ENCODE results near the gene FAM8A1. TPM values are rescaled to one million over a fixed set of nuclear protein-coding genes. Genes with fewer than 3 reads are reported as not detected.

The FAM8A1 gene
- total and polyA plus RNA-seq, 5 donors, result 12.8 to 21.5 (median 21.2) TPM

DNA sequence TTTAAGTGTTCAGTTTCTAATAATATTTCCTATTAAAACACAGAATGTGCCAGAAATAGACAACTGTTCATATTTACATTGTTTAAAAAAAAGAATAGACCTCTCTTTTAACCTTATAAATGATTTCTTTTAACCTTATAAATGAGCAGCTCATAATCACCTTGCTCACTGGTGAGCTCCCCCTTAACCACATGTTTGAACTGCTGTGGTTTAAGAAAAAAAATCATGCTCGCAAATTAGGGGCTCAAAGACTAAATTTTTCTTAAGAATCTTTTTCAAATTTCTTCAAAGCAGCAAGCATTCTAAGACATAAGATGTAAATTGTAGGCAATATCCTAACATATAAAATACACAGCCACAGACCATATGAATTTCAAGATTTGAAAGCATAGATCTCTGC lies 32.8 kb downstream of the FAM8A1 start:
- Histone ChIP-seq H3K4me3 (ENCODE audit: low read length) (no peak overlapping the region), H3K27ac (ENCODE audit: low read length) (no peak overlapping the region), H3K27me3 (ENCODE audit: control insufficient read depth, insufficient read depth) (no peaks in the 10 kb centered on the region), H3K9me3 (ENCODE audit: control insufficient read depth, low read length) (no peaks in the 10 kb centered on the region), H3K4me1 (ENCODE audit: control insufficient read depth, insufficient read depth, low read length) (no peaks in the 10 kb centered on the region)
- intact Hi-C loops (cut with DNase I), result no loop called here
- WGBS, result 88% methylated on average over 1 of the region's 1 CpG
- DNase-seq (no peak), ATAC-seq (no peak)

DNA sequence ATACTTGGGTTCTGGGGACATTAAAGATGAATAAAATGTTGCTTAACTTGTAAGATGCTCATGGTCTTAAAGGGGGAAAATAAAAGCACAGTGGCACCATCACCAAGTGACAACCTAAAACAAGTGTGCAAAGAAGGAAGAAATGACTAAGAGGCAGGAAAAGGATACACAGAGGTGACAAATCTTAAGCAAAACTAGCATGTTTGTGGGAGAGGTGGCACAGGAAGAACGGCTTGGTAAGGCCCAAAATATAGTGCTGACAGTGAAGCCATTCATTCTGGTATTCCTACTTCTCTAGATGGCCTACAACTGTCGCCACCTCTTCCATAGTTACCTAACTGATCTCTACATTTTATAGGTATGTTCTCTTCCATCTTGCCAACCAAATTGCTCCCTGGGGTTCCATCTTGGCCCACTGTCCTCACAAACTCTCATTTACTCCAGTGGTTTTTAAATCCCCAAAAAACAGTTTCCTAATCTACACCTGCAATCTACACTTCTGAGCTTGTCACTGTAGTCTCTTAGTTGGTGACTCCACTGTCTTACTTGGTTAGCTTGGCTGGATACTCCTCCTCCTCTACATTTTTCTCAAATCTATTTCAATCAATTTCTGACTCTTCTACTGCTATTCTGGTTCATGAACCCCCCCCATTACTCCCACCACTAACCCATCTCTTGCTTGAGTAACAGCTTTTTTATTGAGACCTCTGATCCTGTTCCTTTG lies 33.5 kb downstream of the FAM8A1 start:
- intact Hi-C loops (cut with DNase I), result no loop called here
- no peak for ATAC-seq
- Histone ChIP-seq H3K27me3 (ENCODE audit: control insufficient read depth, insufficient read depth) (no peaks in the 10 kb centered on the region), H3K27ac (ENCODE audit: low read length) (no peak overlapping the region), H3K4me1 (ENCODE audit: control insufficient read depth, insufficient read depth, low read length) (no peaks in the 10 kb centered on the region), H3K9me3 (ENCODE audit: control insufficient read depth, low read length) (no peaks in the 10 kb centered on the region), H3K4me3 (ENCODE audit: low read length) (no peak overlapping the region)
- DNase-seq, result no peak
- 73% methylated on average over 2 of the region's 2 CpGs for WGBS

DNA sequence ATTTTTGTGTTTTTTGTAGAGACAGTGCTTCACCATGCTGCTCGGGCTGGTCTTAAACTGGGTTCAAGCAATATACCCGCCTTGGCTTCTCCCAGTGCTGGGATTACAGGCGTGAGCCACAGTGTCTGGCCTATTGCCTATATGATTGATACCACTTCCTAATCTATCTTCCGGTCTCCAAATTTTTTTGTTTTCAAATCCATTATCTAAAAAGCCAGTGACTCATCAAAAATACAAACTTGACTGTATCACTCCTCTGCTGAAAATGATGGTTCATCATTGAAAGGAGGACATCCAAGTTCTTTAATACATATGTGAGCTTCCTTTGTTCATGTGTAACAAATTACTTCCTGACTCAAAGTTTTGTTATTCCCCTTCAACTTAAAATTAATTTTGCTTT lies 35.5 kb downstream of the FAM8A1 start:
- ATAC-seq (no peak), DNase-seq (no peak)
- 96% methylated on average over 4 of the region's 4 CpGs for WGBS
- Histone ChIP-seq H3K27me3 (ENCODE audit: control insufficient read depth, insufficient read depth) (no peaks in the 10 kb centered on the region), H3K27ac (ENCODE audit: low read length) (no peak overlapping the region), H3K4me3 (ENCODE audit: low read length) (no peak overlapping the region), H3K4me1 (ENCODE audit: control insufficient read depth, insufficient read depth, low read length) (no peaks in the 10 kb centered on the region), H3K9me3 (ENCODE audit: control insufficient read depth, low read length) (no peaks in the 10 kb centered on the region)
- intact Hi-C loops (cut with DNase I), result no loop called here

DNA sequence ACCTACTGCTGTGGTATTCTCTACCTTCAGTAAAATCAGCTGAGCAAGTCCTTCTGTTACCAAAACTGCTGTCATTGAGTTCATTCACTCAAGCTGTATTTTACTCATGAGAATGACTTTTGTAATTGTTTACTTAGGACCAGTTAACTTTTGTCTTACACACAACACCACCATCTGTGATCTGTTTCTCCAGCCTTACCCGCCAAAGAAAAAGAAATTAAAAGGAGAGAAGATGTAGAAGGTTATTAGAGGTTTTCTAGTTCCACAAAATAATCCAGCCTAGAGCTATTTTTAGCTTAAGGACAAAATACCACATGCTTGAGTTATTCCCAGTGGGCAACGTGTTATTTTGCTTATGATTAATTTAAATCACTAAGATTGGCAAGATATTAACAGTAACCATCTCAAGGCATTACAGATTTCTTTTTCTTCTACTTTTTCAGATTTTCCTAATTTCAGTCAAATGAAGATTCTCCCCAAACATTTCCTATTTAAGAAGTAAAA lies 38.2 kb downstream of the FAM8A1 start:
- Histone ChIP-seq H3K4me1 (ENCODE audit: control insufficient read depth, insufficient read depth, low read length) (no peaks in the 10 kb centered on the region), H3K27ac (ENCODE audit: low read length) (no peak overlapping the region), H3K9me3 (ENCODE audit: control insufficient read depth, low read length) (no peaks in the 10 kb centered on the region), H3K4me3 (ENCODE audit: low read length) (no peak overlapping the region), H3K27me3 (ENCODE audit: control insufficient read depth, insufficient read depth) (no peaks in the 10 kb centered on the region)
- 45% methylated on average over 2 of the region's 2 CpGs for WGBS
- DNase-seq (no peak), ATAC-seq (no peak)
- intact Hi-C loops (cut with DNase I), result no loop called here

DNA sequence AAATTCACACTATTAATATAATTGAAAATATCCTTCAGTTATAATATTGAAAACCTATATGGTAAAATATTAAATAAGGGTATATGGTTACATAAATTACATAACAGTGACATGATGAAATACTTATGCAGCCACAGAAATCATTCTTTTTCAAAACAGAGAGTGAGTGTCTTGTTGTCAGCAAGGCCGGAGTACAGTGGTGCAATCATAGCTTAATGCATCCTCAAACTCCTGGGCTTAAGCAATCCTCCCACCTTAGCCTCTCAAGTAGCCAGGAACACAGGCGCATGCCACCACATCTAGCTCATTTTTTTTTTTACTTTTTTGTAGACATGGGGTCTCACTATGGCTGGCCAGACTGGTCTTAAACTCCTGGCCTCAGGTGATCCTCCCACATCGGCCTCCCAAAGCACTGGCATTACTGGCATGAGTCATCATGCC lies 40.4 kb downstream of the FAM8A1 start:
- Histone ChIP-seq H3K9me3 (ENCODE audit: control insufficient read depth, low read length) (no peaks in the 10 kb centered on the region), H3K4me3 (ENCODE audit: low read length) (no peak overlapping the region), H3K4me1 (ENCODE audit: control insufficient read depth, insufficient read depth, low read length) (no peaks in the 10 kb centered on the region), H3K27ac (ENCODE audit: low read length) (no peak overlapping the region), H3K27me3 (ENCODE audit: control insufficient read depth, insufficient read depth) (no peaks in the 10 kb centered on the region)
- no peak for ATAC-seq
- intact Hi-C loops (cut with DNase I), result no loop called here
- 93% methylated on average over 3 of the region's 3 CpGs for WGBS
- no peak for DNase-seq

DNA sequence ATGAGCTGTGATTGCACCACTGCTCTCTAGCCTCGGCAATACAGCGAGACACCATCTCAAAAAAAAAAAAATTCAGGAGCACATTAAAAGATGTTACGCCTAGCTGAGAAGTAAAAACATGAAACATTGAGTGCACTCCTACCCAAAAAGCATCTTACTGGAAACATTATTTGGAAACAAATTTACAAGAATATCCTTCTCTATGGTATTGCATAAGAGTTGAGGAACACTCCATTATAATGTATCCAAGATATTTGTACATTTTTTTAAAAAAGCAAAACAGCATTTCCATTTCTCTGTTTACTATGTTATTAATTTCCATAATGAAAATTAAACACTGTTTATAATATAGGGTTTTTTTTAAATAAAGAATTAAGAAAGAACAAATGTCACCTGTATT lies 48.6 kb downstream of the FAM8A1 start:
- Histone ChIP-seq H3K9me3 (ENCODE audit: control insufficient read depth, low read length) (no peaks in the 10 kb centered on the region), H3K4me3 (ENCODE audit: low read length) (no peak overlapping the region), H3K27ac (ENCODE audit: low read length) (no peak overlapping the region), H3K4me1 (ENCODE audit: control insufficient read depth, insufficient read depth, low read length) (peaks cover 1% of the 10 kb centered on the region), H3K27me3 (ENCODE audit: control insufficient read depth, insufficient read depth) (no peaks in the 10 kb centered on the region)
- DNase-seq (no peak), ATAC-seq (no peak)
- intact Hi-C loops (cut with DNase I), result no loop called here
- WGBS, result 97% methylated on average over 3 of the region's 3 CpGs

DNA sequence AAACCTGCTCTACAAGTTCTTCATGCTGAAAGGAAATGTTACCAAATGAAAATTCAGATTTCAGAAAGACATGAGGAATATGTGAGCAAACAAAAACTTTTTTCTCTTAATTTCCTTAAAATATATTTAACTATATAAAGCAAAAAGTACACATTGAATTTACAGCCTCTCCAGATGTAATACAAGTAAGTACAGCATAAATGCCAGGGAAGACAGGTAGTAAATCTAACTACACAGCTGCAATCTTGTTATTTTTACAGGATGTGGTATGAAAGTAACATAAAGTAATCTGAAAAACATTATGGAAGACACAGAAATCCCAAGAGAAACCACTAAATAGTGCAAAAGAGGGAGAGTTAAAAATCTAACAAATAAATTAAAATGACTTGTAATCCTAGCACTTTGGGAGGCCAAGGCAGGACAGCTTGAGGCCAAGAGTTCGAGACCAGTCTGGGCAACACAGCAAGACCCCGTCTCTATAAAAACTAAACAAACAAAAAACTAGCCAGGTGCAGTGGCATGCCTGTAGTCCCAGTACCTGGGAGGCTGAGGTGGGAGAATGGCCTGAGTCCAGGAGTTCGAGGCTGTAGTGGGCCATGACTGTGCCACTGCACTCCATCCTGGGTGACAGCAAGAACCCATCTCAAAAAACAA lies 50.7 kb downstream of the FAM8A1 start:
- Histone ChIP-seq H3K9me3 (ENCODE audit: control insufficient read depth, low read length) (no peaks in the 10 kb centered on the region), H3K4me1 (ENCODE audit: control insufficient read depth, insufficient read depth, low read length) (peaks cover 1% of the 10 kb centered on the region), H3K27ac (ENCODE audit: low read length) (no peak overlapping the region), H3K4me3 (ENCODE audit: low read length) (no peak overlapping the region), H3K27me3 (ENCODE audit: control insufficient read depth, insufficient read depth) (no peaks in the 10 kb centered on the region)
- DNase-seq (no peak), ATAC-seq (no peak)
- intact Hi-C loops (cut with DNase I), result no loop called here
- 95% methylated on average over 3 of the region's 3 CpGs for WGBS

DNA sequence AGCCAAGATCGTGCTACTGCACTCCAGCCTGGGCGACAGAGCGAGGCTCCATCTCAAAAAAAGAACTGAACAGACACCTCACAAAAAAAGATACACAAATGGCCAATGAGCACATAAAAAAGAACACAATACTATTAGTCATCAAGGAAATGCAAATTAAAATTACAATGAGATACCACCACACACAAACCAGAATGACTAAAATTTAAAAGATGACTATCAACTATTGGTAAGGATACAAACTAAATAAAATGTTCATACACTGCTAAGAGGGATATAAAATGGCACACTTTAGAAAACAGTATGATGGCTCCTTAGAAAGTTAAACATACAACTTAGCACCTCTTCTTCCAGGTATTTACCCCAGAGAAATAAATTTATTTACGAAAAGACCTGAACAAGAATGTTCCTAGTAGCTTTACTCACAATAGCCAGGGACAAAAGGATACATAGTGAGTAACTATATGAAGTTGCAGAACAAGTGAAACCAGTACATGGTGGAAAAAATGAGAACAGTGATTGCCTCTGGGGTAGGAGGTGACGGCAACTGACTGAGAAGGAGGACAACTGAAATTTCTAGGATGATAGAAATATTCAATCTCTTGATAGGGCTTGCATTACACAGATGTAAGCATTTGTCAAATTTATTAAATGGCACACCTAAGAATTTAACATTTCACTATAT lies 53.2 kb downstream of the FAM8A1 start:
- Histone ChIP-seq H3K4me3 (ENCODE audit: low read length) (no peak overlapping the region), H3K9me3 (ENCODE audit: control insufficient read depth, low read length) (no peaks in the 10 kb centered on the region), H3K4me1 (ENCODE audit: control insufficient read depth, insufficient read depth, low read length) (peaks cover 6% of the 10 kb centered on the region), H3K27ac (ENCODE audit: low read length) (no peak overlapping the region), H3K27me3 (ENCODE audit: control insufficient read depth, insufficient read depth) (no peaks in the 10 kb centered on the region)
- 77% methylated on average over 5 of the region's 5 CpGs for WGBS
- DNase-seq (no peak), ATAC-seq (no peak)
- intact Hi-C loops (cut with DNase I), result no loop called here

DNA sequence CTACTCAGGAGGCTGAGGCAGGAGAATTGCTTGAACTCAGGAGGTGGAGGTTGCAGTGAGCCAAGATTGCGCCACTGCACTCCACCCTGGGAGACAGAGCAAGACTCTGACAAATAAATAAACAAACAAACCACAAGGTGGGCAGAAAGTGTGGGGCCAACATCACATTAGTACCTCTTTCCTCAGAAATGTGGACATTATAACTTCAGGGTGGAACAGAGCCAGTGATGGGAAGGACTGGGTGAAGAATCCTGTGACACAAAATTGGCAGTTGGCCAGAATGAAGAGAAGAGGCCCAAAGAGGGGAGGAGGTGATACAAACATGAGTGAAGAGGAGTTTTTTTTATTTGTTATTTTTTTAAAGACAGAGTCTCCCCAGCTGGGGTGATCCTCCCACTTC lies 56.0 kb downstream of the FAM8A1 start:
- 98% methylated on average over 1 of the region's 1 CpG for WGBS
- Histone ChIP-seq H3K4me1 (ENCODE audit: control insufficient read depth, insufficient read depth, low read length) (peaks cover 4% of the 10 kb centered on the region), H3K4me3 (ENCODE audit: low read length) (no peak overlapping the region), H3K27ac (ENCODE audit: low read length) (no peak overlapping the region), H3K9me3 (ENCODE audit: control insufficient read depth, low read length) (no peaks in the 10 kb centered on the region), H3K27me3 (ENCODE audit: control insufficient read depth, insufficient read depth) (no peaks in the 10 kb centered on the region)
- DNase-seq, result no peak
- ATAC-seq, result no peak
- intact Hi-C loops (cut with DNase I), result no loop called here

DNA sequence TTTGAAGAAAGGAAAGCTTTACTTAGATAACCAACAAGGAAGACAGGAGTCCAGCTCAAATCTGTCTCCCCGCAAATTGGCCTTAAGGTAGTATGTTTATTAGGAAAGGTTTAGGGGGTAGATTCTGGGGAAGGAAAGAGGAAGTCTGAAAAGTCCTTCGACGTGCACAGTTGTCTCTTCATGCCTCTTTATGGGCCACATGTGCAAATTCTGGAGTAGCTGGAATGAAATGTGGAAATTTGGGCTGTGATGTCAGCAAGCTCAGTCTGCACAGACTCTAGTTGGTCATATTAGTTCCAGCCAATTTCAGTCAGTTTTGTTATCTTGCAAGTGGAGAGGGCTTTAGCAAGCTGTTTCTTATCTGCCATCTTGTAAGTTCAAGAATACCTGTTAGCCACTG lies 56.5 kb downstream of the FAM8A1 start:
- no peaks in the 10 kb centered on the region for H3K9me3 ChIP-seq (ENCODE audit: control insufficient read depth, low read length)
- ATAC-seq, result no peak
- H3K4me1 ChIP-seq (ENCODE audit: control insufficient read depth, insufficient read depth, low read length), result peaks cover 4% of the 10 kb centered on the region
- H3K27ac ChIP-seq (ENCODE audit: low read length), result no peak overlapping the region
- DNase-seq, result no peak
- no peaks in the 10 kb centered on the region for H3K27me3 ChIP-seq (ENCODE audit: control insufficient read depth, insufficient read depth)
- H3K4me3 ChIP-seq (ENCODE audit: low read length), result no peak overlapping the region
- WGBS, result 57% methylated on average over 3 of the region's 3 CpGs
- intact Hi-C loops (cut with DNase I), result no loop called here
